ENCODE results near the gene GCM1.

- TF ChIP-seq POLR2AphosphoS5 (IDR thresholded peaks at IDR 0.05; ENCODE audit: borderline replicate concordance, low read depth, low read length) (0 out of 2 replicates have a peak, but pooled peaks have one; percentile 45), EZH2 (IDR thresholded peaks at IDR 0.05) (no peak)
Measured at GRCh38 chr6:53100561-53100960, 48.1 kb downstream of the GCM1 start.

Measured in SK-N-MC (cell line).